SKM-1 (cell line): ENCODE measurements around the gene FBXL16.
"Not testable (repeated sequence)": the region's sequence is repeated elsewhere in the genome, so short reads cannot be mapped to it uniquely, and the experiment has no call there.

ENCODE experiments used
- DNase-seq: peaks from one replicate; lab custom pipeline; 2025; ENCODE audit not compliant: unreplicated experiment; lab: John Stamatoyannopoulos, UW

Gene FBXL16, protein sequence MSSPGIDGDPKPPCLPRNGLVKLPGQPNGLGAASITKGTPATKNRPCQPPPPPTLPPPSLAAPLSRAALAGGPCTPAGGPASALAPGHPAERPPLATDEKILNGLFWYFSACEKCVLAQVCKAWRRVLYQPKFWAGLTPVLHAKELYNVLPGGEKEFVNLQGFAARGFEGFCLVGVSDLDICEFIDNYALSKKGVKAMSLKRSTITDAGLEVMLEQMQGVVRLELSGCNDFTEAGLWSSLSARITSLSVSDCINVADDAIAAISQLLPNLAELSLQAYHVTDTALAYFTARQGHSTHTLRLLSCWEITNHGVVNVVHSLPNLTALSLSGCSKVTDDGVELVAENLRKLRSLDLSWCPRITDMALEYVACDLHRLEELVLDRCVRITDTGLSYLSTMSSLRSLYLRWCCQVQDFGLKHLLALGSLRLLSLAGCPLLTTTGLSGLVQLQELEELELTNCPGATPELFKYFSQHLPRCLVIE

GRCh38 chr16:705431-706188 is at the start of gene FBXL16:
Gene FBXL16 (minus strand): TSS chr16:705801. CDS start chr16:697405, 8,396 bp downstream.
- no peak for DNase-seq

- DNase-seq: peak; percentile 60
These were observed 49.1 kb upstream of the FBXL16 start for GRCh38 chr16:754656-755055.

DNA sequence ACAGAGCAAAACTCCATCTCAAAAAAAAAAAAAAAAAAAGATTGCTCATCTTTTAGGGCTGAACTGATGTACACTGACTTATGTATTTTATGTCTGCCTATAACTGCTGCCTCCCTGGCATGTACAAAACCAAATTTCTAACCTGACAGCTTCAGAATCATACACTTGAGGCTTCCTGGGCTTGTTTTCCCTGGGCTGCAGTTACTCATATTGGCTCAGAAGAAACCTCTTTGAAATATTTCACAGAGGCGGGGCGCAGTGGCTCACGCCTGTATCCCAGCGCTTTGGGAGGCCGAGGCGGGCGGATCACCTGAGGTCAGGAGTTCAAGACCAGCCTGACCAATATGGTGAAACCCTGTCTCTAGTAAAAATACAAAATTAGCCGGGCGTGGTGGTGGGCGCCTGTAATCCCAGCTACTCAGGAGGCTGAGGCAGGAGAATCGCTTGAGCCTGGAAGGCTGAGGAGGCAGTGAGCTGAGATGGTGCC is 48.6 kb upstream of the FBXL16 start:
- not testable (repeated sequence) for DNase-seq

DNA sequence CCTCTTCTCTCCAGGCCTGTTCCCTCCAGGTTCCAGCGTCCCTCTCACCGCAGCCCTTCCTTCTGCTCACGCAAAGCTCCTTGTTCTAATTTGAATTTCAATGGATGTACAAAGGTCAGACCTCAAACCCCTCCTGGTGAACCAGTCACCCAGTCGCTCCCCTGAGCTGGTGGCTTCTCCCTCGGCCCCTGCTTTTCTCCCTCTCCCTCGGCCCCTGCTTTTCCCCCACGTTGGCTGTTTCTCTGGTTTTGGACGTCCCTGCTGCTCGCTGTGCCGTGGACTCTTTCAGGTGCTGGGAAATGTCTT is 46.4 kb upstream of the FBXL16 start:
- no peak for DNase-seq

DNA sequence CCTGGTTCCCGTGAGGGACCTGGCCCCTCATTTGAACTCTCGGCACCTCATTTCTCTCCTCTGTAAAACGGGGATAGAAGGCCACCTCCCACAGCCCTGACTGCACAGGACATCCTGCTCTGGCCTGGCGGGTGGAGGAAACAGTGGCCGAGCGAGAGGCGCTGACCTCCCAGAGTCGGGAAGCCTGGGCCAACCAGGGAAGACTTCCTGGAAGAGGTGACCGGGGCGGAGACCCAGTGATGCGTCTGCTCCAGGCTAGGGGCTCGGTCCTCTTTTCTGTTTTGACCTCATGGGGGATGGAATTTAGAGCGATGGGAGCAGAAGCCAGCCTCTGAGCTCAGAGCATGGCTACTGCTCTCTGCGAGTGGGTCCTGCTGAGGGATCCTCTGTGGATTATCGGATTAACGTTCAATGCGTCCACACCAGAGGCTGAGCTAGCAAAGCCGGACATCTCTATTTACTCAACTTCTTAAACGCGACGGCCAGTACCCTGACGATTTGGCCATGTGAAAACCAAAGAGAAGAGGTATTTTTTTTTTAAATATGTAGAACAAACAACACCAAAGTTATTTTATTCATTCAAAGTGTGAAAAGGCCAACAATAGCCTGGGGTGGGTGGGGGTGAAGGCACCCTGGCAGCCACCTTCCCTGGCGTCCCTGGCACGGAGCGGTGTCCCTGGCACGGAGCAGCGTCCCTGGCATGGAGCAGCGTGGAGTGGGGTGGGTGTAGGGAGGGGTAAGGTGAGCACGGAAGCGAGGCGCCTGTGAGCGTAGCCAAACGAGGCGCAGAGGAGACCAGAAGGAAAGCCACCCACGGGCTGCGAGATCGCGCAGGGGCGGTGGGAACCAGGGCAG is 45.8 kb upstream of the FBXL16 start:
- no peak for DNase-seq

GRCh38 chr16:750485-750884 is 44.9 kb upstream of the FBXL16 start:
- no peak for DNase-seq

DNA sequence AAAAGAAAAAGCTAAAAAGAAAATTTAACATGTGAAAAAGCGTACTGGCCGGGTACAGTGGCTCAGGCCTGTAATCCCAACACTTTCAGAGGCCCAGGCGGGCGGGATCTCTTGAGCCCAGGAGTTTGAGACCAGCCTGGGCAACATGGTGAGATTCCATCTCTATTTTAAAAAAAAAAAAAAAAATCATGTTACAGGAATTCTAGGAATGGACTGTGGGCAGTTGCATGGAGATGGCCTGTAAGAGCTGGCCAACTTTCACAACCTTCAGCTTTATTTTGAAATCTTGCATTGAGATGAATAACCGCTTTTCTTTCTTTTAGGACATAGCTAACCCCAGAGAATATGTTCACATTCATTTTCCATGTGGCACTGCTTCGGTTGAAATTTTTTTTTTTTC is 43.4 kb upstream of the FBXL16 start:
- no peak for DNase-seq

- no peak for DNase-seq
These were observed 42.6 kb upstream of the FBXL16 start for GRCh38 chr16:747978-748746.

DNA sequence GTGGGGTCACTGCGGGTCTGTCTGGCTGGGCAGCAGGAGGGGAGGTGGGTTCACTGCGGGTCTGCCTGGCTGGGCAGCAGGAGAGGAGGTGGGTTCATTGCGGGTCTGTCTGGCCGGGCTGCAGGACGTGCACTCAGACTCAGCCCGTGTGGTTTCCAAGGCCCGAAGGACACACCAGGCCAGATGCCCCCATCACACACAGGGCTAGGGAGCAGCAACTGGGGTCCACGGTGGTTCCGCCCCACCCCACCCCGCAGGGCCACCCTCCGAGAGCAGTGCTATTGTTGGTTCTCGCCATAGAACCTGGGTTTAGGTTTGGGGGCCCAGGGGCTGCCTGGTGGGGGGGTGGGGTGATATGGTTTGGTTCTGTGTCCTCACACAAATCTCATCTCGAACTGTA is 41.0 kb upstream of the FBXL16 start:
- DNase-seq: no peak

DNA sequence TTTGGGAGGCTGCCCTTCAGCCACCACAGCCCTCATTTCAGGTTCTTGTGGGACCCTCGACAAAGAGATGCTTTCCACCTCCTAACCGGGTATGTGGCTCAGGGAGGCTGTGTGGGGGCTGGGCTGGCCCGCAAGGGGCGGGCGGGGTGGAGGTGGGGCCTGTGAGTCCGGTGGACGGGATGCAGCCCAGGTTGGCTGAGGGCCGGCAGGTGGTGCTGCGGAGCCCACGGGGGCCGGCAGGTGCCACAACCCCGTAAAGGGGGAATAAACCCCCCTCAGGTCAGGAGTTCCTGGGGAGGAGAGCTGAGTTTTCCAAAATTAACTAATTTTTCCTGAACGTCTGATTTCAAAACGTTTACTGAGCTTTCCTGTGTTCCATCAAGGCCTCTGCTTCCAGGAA is 40.1 kb upstream of the FBXL16 start:
- no peak for DNase-seq

DNA sequence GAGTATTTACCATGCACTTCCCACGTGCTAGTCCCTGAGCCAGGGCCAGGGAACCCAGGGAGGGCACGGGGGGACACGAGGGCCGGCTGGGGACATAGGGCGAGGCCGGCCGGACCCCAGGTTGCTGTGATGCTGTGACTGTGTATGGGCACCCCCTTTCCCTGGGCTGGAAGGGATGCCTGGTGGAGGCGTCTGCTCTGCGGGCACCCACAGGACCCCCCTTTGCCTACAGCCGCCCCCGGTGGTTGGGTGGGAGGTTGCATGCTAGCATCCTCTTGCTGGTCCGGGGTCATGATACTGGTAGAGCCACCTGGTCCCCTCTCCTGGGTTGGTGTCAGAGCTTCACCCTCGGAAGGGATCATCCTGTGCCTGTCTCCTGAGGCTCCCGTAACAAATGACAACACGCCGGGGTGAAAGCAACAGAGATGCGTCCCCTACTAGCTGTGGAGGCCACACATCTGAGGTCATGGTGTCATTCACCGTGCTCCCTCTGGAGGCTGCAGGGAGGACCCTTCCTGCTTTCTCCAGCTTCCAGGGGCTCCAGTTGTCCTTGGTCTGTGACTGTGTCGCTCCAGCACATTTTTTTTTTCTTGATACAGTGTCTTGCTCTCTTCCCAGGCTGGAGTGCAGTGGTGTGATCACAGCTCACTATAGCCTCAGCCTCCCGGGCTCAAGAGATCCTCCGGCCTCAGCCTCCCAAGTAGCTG is 38.3 kb upstream of the FBXL16 start:
- no peak for DNase-seq

- DNase-seq: not testable (repeated sequence)
These were observed 37.3 kb upstream of the FBXL16 start for GRCh38 chr16:742894-743293.

GRCh38 chr16:741986-742629 is 36.5 kb upstream of the FBXL16 start:
- DNase-seq: no peak

DNA sequence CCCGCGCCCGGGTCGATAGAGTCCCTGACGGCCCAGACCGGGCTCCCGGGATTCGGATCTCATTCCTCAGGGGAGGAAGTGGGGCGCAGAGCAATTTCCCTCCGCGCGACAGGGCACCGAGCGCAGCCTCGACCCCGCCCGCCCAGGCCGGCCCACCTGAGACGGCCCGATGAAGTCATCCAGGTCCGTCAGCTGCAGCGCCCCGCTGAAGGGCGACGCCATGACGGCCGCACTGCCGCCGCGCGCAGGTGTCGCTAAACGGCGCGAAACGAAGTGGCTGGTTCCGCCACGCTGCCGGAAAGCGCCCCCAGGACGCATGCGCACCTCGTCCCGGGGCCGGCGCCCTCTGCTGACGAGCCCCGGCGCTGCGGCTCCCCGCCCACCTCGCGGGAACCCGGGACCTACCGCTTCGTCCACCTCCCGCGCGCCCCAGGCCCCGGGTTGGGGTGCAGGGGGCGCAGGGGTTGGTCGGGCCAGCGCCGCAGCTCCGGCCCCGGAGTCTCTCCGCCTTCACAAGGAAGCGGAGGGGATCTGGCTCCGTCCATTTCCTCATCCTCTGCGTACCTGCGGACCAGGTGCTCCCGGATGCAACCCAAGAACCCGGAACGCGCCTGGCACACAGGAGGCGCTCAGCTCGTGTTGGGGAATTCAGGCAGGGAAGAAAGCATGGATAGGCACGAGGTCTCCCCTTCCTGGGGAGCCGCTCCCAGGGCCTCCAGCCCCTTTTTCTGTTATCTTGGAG is 35.3 kb upstream of the FBXL16 start, which contains the start of gene CIAO3:
Gene CIAO3 (minus strand): TSS at position 234 of the 742 bp plus-strand sequence. CDS start 12 bp downstream, at position 222.
- peak; percentile 44 for DNase-seq

GRCh38 chr16:740459-740763 is 34.8 kb upstream of the FBXL16 start:
- DNase-seq: no peak

DNA sequence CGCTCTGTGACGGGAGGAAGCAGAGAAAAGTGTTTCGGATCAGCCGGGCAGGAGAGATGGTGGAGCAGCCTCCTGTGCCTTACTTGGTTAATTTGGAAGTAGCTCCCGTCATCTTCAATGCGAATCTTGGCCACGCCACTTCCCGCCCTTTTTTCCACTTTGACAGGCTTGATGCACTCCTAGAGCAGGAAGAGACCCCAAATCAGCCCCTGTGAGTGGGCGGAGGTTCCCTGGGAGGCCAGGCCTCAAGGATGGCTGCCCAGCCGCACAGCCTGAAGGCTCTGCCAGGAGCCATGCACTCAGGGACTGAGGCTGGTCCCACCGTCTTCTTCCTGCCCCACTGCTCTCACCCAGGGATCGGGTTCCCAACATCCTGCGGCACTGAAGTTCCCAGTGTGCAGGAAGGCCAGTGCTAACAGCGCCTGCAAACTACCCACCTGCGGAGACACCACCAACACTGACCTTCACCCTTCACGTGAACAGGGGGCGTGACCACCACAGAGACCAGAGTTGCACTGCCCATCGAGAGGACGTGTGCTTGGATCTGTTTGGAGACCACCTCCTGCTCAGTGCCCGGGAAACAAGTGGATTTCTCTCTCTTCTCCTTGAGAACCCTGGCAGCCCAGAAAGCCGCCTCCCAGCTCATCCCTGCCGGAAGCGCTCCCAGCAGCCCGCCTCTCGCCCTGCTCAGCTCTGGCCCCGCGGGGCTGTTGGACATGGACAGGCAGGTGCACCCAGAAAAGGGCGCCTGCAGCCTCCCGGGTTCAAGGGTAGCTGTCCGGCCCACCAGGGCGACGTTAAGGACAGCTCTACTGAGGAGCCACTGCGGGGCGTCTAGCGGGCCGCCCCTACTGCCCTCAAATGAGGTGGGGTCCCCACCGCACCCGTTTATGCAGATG is 34.2 kb upstream of the FBXL16 start:
- no peak for DNase-seq

- no peak for DNase-seq
These were observed 31.4 kb upstream of the FBXL16 start for GRCh38 chr16:736936-737481.
